Upper lobe of right lung (tissue), 1 donor: ENCODE data around the gene SMC1B. TPM values are rescaled to one million over a fixed set of nuclear protein-coding genes. Genes with fewer than 3 reads are reported as not detected.

ENCODE experiments used
- ATAC-seq: fragments of 200-7000 bp; cut with Tn5 transposase; one replicate; pipeline ENCODE4 v1.9.1; 2020; ENCODE audit warnings: mild to moderate bottlenecking, moderate library complexity
- DNase-seq: peaks from one replicate; pipeline ENCODE4 v3.0.0-alpha.2; 2020
- H3K27ac ChIP-seq: fragments of 200-600 bp; one replicate; pipeline ENCODE4 v1.8.0; 2022
- H3K27me3 ChIP-seq: fragments of 200-600 bp; one replicate; pipeline ENCODE4 v1.8.0; 2022; ENCODE audit warnings: mild to moderate bottlenecking
- H3K36me3 ChIP-seq: fragments of 200-600 bp; one replicate; pipeline ENCODE4 v1.8.0; 2022
- H3K4me1 ChIP-seq: fragments of 200-600 bp; one replicate; pipeline ENCODE4 v1.8.0; 2022
- H3K4me3 ChIP-seq: fragments of 200-600 bp; one replicate; pipeline ENCODE4 v1.8.0; 2022; ENCODE audit warnings: mild to moderate bottlenecking
- H3K9me3 ChIP-seq: fragments of 200-600 bp; one replicate; pipeline ENCODE4 v1.8.0; 2022
- CTCF ChIP-seq: fragments of 200-600 bp; IDR thresholded peaks from one replicate; pipeline ENCODE4 v1.8.0; 2022; ENCODE audit warnings: antibody characterized with exemption
- intact Hi-C: fragments of 100-400 bp; cut with DNase I; formaldehyde crosslinking; loops from one replicate; pipeline ENCODE4 v1.11.0; 2022
- total RNA-seq: library from RNA; stranded (reverse); fragmentation: NEBNext Ultra II Directional; extraction: Animal tissue kit (Norgen Biotek cat#: 25700); gene quantifications from one replicate; pipeline ENCODE4 v1.2.1, GENCODE V29; 2021
- donor health status: DM: no; HTN: yes; CAD: no; lungs with severe emphysema.

SMC1B gene
- total RNA-seq, 1 donor from 2014 or later = not detected

GRCh38 chr22:45336971-45337431 lies 76.4 kb downstream of the SMC1B start:
- H3K27me3 ChIP-seq = no peaks in the 10 kb centered on the region
- H3K27ac ChIP-seq = peak overlapping the region; percentile 68
- H3K4me1 ChIP-seq = peaks cover 6% of the 10 kb centered on the region
- peak; percentile 57 for ATAC-seq
- intact Hi-C loops = no loop called here
- DNase-seq = no peak
- no peaks in the 10 kb centered on the region for H3K9me3 ChIP-seq
- no peak for TF ChIP-seq CTCF
- peaks cover 45% of the 10 kb centered on the region for H3K36me3 ChIP-seq
- H3K4me3 ChIP-seq = no peak overlapping the region

DNA sequence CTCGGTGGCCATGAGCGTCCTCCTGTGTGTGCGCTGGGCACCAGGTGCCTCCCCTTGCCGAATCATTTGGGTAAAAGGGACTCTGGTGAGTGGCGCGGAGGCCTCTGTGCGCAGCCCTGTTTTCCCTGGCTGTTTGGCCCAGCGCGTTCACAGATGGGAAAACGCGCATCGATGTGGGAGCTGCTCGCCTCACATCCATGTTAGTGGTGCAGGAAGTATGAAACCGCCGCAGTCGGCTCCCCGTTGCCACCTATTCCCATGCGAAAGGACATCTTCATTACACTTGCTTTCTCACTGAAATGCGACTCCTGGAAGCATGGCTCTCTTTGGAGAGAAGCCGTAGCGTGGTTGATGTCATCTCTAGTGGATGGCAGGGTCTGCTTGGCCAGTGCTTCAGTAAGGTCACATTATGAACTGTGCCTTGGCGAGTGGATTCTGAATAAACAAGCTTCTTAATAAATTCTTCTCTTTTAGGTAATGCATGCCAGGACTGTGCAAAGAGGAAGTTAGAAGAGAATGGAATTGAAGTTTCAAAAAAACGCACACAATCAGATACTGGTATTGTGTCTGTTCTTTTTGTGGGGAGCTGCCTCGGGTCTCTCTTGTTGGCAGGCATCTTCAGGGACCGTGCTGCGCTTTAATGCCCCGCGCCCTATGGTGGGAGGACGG lies 77.4 kb downstream of the SMC1B start:
- TF ChIP-seq CTCF = no peak
- Histone ChIP-seq H3K4me3 (no peak overlapping the region), H3K36me3 (peaks cover 43% of the 10 kb centered on the region), H3K27me3 (no peaks in the 10 kb centered on the region), H3K9me3 (no peaks in the 10 kb centered on the region), H3K4me1 (peaks cover 6% of the 10 kb centered on the region), H3K27ac (peak overlapping the region; percentile 68)
- no peak for DNase-seq
- no peak for ATAC-seq
- intact Hi-C loops = no loop called here

DNA sequence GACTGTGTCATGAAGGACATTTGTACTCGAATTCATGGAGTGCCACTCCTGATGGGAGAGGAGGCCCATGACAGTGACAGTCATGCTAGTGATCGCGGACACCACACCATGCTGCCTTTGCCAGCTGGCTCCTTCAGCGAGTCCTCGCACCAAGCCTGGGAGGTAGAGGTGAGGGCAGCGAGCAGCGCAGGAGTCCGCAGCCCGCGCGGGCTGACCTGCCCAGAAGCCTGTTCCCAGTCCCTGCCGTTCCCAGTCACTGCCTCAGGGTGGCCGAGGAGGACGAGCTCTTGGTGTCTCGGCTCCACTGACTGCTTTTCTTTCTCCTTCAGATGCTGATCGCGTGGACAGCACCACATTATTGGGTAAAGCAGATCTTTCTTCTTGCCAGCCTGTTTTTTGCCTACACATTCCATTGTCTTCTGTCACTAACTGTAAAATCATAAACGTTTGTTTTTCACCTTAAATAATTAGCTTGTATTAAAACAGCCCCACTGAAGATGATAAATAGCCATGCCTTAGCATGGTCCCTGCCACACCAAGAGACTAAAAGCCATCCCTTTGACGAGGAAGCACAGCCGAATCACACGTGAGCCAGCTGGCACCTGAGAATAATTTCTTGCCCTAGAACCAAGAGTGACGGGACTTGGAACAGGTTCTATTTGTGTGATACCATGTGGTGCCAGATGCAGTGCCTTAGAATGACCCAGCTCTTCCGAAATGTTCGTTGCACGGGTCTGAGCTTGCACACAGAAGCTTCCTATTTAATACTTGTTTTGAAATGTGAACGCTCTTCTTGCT lies 78.2 kb downstream of the SMC1B start:
- no peak for TF ChIP-seq CTCF
- no peaks in the 10 kb centered on the region for H3K27me3 ChIP-seq
- no peak for DNase-seq

GRCh38 chr22:45334528-45334927 lies 78.9 kb downstream of the SMC1B start:
- ATAC-seq (no peak), DNase-seq (no peak)
- H3K4me1 ChIP-seq = peaks cover 6% of the 10 kb centered on the region
- H3K27me3 ChIP-seq = no peaks in the 10 kb centered on the region
- no peak overlapping the region for H3K4me3 ChIP-seq
- TF ChIP-seq CTCF = no peak
- no peaks in the 10 kb centered on the region for H3K9me3 ChIP-seq
- intact Hi-C loops = no loop called here
- no peak overlapping the region for H3K27ac ChIP-seq
- H3K36me3 ChIP-seq = peaks cover 47% of the 10 kb centered on the region

More for the DNA sequence above, 78.2 kb downstream of the SMC1B start:
- H3K36me3 ChIP-seq = peaks cover 43% of the 10 kb centered on the region
- peaks cover 6% of the 10 kb centered on the region for H3K4me1 ChIP-seq
- no peak overlapping the region for H3K4me3 ChIP-seq
- no peak for ATAC-seq
- intact Hi-C loops = no loop called here
- no peaks in the 10 kb centered on the region for H3K9me3 ChIP-seq
- no peak overlapping the region for H3K27ac ChIP-seq

DNA sequence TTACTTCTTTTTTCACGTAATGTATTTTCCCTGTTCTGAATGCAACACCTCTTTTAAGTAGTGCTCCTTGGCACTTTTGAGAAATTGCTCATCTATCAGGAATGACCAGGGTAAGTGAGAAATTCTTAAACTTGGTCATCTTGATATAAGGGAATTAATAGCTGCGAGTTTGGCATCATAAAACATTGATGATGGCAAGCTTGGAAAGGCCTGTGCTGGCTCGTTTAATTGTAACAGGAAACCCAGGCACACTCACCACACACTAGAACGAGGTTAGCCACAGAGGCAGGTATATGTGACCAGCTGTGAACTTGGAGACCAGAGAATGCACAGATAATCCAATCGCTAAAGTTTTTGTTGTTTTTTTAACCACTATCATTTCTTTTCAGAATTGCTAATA lies 79.3 kb downstream of the SMC1B start:
- Histone ChIP-seq H3K4me3 (no peak overlapping the region), H3K4me1 (peaks cover 6% of the 10 kb centered on the region), H3K27ac (no peak overlapping the region), H3K9me3 (no peaks in the 10 kb centered on the region), H3K27me3 (no peaks in the 10 kb centered on the region), H3K36me3 (peaks cover 51% of the 10 kb centered on the region)
- DNase-seq = no peak
- intact Hi-C loops = no loop called here
- ATAC-seq = no peak
- no peak for TF ChIP-seq CTCF
